Lower leg skin (tissue), 3 donors: Measurements from ENCODE around the gene NMT1.

ENCODE experiments used
- CTCF ChIP-seq, 3 donors: fragments of 450-650 bp; IDR thresholded peaks; one replicate each; pipeline ENCODE4 v1.5.1; 2016; ENCODE audit warnings: antibody characterized with exemption in 3 of 3, mild to moderate bottlenecking in 3 of 3, moderate library complexity in 2 of 3
- POLR2A ChIP-seq, 2 donors: fragments of 450-650 bp; IDR thresholded peaks; one replicate each; pipeline ENCODE4 v1.6.1; 2016 to 2017; ENCODE audit warnings: antibody characterized with exemption in 2 of 2, mild to moderate bottlenecking in 1 of 2, moderate library complexity in 1 of 2

- TF ChIP-seq CTCF (IDR thresholded peaks at IDR 0.05), result no peak
- TF ChIP-seq POLR2A (IDR thresholded peaks at IDR 0.05), result no peak
Observed at GRCh38 chr17:45031231-45032173, 29.6 kb upstream of the NMT1 start.
